HUES6 (cell line): ENCODE data around the gene TOMM34.
A peak's percentile ranks its signal among the peaks of the same experiment; 100 is the strongest.

Experiments used
- H3K27ac ChIP-seq: 2 replicates; pipeline ENCODE4 v1.7.0; 2013; ENCODE audit warnings: low read depth, mild to moderate bottlenecking, low read length, inconsistent platforms
- H3K27me3 ChIP-seq: 2 replicates; pipeline ENCODE4 v1.6.1; 2013; ENCODE audit warnings: low read length; ENCODE audit not compliant: control insufficient read depth, insufficient read depth
- H3K36me3 ChIP-seq: 2 replicates; pipeline ENCODE4 v1.6.1; 2013; ENCODE audit warnings: low read length; ENCODE audit not compliant: control insufficient read depth, insufficient read depth
- H3K4me1 ChIP-seq: 2 replicates; pipeline ENCODE4 v1.6.1; 2013; ENCODE audit warnings: low read length; ENCODE audit not compliant: control insufficient read depth, insufficient read depth
- H3K4me3 ChIP-seq: 2 replicates; pipeline ENCODE4 v1.5.1; 2013; ENCODE audit warnings: low read depth, low read length
- H3K9ac ChIP-seq: one replicate; pipeline ENCODE4 v1.6.1; 2013; ENCODE audit warnings: mild to moderate bottlenecking, low read length
- H3K9me3 ChIP-seq: 2 replicates; pipeline ENCODE4 v1.6.1; 2013; ENCODE audit warnings: low read depth, low read length; ENCODE audit not compliant: control insufficient read depth, insufficient read depth

The TOMM34 gene

GRCh38 chr20:44909872-44910689, 50.1 kb downstream of the TOMM34 start, which contains the start of gene PABPC1L:
Gene PABPC1L (plus strand): TSS chr20:44910060. CDS start chr20:44910144, 84 bp downstream.
- Histone ChIP-seq H3K4me3 (peak within 1 kb of the TSS; percentile 84), H3K27ac (peak within 1 kb of the TSS; percentile 59; the same call in 1 of the 2 replicates), H3K4me1 (peaks cover 14% of the 10 kb centered on the region), H3K9me3 (no peaks in the 10 kb centered on the region), H3K9ac (peak within 1 kb of the TSS; percentile 76), H3K36me3 (peaks cover 58% of the 10 kb centered on the region), H3K27me3 (no peaks in the 10 kb centered on the region)

- Histone ChIP-seq H3K4me1 (peaks cover 14% of the 10 kb centered on the region), H3K27me3 (no peaks in the 10 kb centered on the region), H3K36me3 (peaks cover 58% of the 10 kb centered on the region), H3K4me3 (peak overlapping the region; percentile 84), H3K9me3 (no peaks in the 10 kb centered on the region), H3K9ac (peak overlapping the region; percentile 58), H3K27ac (no peak overlapping the region)
Observed at GRCh38 chr20:44908987-44909871, 51.0 kb downstream of the TOMM34 start.

GRCh38 chr20:44904377-44904776, 55.8 kb downstream of the TOMM34 start:
- Histone ChIP-seq H3K4me3 (no peak overlapping the region), H3K36me3 (peaks cover 81% of the 10 kb centered on the region), H3K27ac (no peak overlapping the region), H3K9ac (no peak overlapping the region), H3K4me1 (0 out of 2 replicates have a peak, but pooled peaks cover 6% of the 10 kb centered on the region), H3K9me3 (no peaks in the 10 kb centered on the region), H3K27me3 (no peaks in the 10 kb centered on the region)

GRCh38 chr20:44901974-44902373, 58.2 kb downstream of the TOMM34 start:
- no peaks in the 10 kb centered on the region for H3K27me3 ChIP-seq
- no peaks in the 10 kb centered on the region for H3K9me3 ChIP-seq
- no peak overlapping the region for H3K4me3 ChIP-seq
- no peaks in the 10 kb centered on the region for H3K4me1 ChIP-seq
- no peak overlapping the region for H3K9ac ChIP-seq
- no peak overlapping the region for H3K27ac ChIP-seq
- peaks cover 76% of the 10 kb centered on the region for H3K36me3 ChIP-seq

DNA sequence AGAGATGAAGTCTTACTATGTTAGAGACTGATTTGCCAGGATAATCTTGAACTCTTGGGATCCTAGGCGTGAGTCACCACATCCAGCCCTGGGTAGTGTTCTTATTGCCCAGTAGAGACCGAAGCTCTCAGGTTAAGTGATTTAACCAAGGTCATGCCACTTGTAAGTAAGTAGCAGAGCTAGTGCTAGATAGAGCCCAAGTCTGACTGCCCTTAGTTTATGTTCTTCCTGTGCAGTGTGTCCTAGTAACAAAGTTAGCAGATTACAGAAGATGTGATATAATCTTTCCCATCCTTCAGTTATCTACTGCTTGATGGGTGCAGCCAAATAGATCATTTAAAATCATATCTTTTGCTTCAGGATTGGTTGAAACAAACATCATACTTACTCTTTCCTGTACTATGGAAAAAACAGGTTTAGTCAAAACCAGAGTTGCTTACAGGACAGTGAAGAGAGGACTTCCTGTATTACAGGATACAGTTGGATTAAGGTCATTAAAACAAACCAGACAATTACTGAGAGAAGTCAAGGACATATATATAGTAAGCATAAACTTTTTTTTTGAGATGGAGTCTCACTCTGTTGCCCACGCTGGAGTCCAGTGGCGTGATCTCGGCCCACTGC, 59.9 kb downstream of the TOMM34 start:
- H3K9ac ChIP-seq, result no peak overlapping the region
- H3K4me3 ChIP-seq, result no peak overlapping the region
- H3K36me3 ChIP-seq, result peaks cover 60% of the 10 kb centered on the region
- H3K9me3 ChIP-seq, result no peaks in the 10 kb centered on the region
- H3K4me1 ChIP-seq, result no peaks in the 10 kb centered on the region
- H3K27ac ChIP-seq, result no peak overlapping the region
- no peaks in the 10 kb centered on the region for H3K27me3 ChIP-seq

- H3K4me3 ChIP-seq, result no peak overlapping the region
- peaks cover 28% of the 10 kb centered on the region for H3K36me3 ChIP-seq
- H3K9ac ChIP-seq, result no peak overlapping the region
- no peaks in the 10 kb centered on the region for H3K4me1 ChIP-seq
- H3K9me3 ChIP-seq, result no peaks in the 10 kb centered on the region
- H3K27ac ChIP-seq, result no peak overlapping the region
- no peaks in the 10 kb centered on the region for H3K27me3 ChIP-seq
Observed at GRCh38 chr20:44897133-44897532, 63.1 kb downstream of the TOMM34 start.

DNA sequence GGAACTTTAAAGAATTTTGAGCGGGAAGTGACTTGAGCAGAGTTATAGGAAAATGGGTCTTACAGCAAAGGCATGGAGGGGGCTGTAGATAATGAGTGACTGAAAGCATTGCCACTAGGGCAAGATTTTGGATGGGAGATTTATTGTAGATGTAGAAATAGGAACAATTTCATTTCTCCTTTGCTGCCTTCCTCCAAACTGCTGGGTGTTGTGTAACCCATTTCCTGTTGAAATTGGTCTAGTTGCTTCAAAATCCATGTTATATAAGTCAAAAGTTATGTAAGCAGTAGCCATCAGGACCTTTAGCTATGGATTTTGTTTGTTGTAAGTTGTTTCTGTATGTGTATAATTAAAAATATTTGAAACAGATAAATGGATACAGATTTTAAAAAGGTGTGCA, 63.6 kb downstream of the TOMM34 start:
- Histone ChIP-seq H3K4me1 (no peaks in the 10 kb centered on the region), H3K27ac (no peak overlapping the region), H3K36me3 (peaks cover 22% of the 10 kb centered on the region)

DNA sequence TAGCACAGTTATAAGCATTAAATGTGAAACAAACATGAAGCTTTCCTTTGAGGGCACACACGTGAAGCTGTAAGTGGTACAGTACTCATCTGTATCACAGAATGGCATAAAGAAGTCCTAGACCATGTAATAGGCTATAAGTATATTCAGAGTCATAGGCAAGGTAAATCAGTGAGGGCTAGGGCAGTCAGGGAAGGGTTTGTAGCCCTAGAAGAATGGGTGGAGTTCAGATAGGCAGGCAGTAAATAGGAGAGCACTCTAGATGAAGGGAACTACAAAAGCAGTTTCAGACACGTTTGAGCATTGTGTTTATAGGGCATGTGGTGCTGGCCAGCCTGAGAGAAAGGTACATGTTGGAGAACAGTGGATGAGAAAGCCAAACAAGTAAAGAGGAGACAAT, 65.2 kb downstream of the TOMM34 start:
- Histone ChIP-seq H3K9me3 (no peaks in the 10 kb centered on the region), H3K4me1 (no peaks in the 10 kb centered on the region), H3K4me3 (no peak overlapping the region), H3K27me3 (no peaks in the 10 kb centered on the region), H3K27ac (no peak overlapping the region), H3K36me3 (peaks cover 11% of the 10 kb centered on the region), H3K9ac (no peak overlapping the region)

More for the DNA sequence above, 63.6 kb downstream of the TOMM34 start:
- Histone ChIP-seq H3K9me3 (no peaks in the 10 kb centered on the region), H3K27me3 (no peaks in the 10 kb centered on the region), H3K9ac (no peak overlapping the region), H3K4me3 (no peak overlapping the region)
